HG03521 (cell line): Measurements from ENCODE around the gene MT1HL1.
"Not testable (repeated sequence)": the region's sequence is repeated elsewhere in the genome, so short reads cannot be mapped to it uniquely, and the experiment has no call there.

Experiments
- ATAC-seq: cut with Tn5 transposase; IDR thresholded peaks from one replicate; pipeline ENCODE4 v1.9.1; 2021; ENCODE audit warnings: mild to moderate bottlenecking, moderate library complexity; ENCODE audit not compliant: unreplicated experiment

The MT1HL1 gene

DNA sequence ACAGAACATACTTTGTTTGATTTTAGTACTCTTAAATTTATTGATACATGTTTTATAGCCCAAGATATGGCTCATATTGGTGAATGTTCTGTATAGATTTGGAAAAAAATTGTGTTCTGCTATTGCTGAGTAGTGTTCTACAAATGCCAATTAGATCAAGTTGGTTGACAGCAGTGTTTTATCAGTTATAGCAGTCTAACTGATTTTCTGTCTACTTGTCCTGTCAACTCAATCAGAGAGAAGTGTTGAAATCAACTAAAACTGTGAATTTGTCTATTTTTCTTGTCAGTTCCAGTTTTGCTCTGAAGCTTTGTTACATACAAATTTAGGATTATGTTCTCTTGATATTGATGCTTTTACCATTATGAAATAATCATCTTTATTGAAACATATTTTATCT is 14.7 kb upstream of the MT1HL1 start:
- ATAC-seq: no peak

DNA sequence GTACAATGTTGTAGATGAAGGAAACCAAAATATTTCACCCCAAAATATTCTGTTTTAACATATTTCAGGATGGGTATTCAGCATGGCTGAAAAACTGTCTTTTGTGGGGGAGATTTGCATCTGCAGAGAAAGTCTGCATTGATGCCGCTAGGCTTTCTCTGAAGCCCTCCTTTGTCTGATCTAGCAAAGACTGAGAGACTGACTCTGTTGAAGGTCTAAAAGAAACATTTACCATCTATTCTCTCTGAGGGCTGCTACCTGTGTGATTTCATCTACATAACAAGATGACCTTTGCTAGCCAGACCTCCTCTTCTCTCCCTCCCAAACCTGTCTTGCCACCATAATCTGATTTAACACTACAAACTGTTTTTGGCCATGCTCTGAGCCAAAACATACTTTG is 12.4 kb upstream of the MT1HL1 start:
- no peak for ATAC-seq

DNA sequence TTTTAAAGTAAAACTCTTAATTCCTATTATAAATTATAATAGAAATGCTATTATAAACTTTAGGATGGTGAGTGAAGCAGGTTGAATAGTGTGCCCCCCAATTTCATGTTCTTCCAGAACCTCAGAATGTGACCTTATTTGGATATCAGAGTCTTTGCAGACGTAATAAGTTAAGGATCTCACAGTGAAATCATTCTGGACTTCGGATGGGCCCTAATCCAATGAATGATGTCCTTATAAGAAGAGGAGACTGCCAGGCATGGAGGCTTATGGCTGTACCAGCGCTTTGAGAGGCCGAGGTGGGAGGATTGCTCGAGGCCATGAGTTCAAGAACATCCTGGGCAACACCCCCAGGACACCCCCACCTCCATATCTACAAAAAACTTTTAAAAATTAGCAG is 9.4 kb upstream of the MT1HL1 start:
- ATAC-seq: no peak

DNA sequence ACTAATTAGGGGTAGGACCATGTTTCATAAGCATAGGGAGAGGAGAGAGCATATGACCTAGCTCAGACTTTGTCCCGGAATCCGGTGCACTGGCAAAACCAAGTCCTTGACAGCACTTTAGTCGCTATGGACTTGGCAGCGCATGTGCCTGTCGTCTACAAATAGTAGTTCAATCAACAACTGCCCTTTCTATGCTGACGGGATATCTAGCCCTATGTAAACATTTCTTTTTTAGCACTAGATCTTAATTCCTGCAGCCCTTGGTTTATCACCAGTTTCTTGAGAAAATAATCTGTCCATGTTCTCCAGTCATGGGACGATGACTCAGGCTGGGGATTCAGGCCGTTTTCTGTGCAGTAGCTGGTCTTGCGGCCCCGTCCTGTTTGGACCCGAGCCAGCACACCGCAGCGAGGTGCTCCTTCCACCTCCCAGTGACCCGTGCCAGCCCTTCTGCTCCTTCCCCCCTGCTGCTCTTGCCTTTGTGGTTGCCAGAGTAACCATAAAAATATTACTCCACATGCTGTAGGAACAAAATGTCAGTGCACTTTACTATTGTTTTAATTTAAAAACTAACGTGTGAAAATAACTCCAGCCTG is 8.6 kb upstream of the MT1HL1 start:
- no peak for ATAC-seq

DNA sequence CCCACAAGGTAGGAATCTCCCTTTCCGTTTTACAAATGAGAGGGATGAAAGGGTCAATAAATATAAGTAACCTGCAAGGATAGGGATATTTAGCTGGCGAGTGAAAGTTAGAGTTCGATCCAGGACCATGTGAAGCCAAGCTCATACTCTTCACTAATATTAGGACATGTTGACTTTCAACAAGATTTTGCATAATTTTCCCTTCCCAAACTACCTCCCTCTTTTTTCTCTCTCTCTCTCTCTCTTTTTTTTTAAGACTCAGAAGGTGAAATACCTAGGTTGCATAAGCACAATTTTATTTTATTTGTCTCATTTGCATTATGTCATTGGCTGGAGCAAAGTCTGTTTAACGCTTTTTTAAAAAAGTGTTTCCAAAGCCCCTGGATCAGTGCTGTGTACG is 8.1 kb upstream of the MT1HL1 start:
- no peak for ATAC-seq

DNA sequence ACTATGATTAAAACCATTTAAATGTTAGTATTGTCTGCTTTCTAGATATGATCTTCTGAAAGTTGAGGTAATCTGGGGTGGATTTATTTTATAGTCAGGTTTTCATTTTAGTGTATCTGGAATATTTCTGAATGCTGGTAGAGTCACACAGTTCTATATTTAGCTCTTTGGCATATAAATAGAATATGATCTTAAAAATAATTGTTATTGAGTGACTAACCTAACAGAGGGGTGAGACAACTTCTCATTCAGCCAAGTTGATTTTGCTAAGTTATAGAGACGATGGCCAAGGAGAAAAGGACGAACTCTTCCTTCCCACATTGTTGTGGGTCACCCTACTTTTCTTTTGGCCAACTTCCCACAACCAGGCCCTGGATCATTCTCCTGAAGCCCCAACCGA is 7.2 kb upstream of the MT1HL1 start:
- ATAC-seq: no peak

DNA sequence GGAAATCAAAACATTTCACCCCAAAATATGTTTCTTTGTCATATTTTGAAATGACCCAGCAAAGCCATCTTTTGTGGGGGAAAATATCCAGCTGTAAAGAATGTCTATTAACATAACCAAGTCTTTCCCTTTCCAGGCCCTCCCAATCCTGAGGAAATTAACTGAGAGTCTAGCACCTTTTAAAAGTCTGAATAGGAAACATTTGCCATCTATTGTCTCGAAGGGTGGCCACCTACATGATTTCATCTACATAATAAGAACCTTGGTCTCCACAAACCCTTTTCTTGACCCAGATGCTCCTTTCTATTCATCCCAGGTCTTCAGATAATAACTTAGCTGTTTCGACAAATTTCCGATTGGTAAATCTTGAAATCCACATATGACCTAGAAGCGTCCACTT is 5.4 kb upstream of the MT1HL1 start:
- ATAC-seq: no peak

DNA sequence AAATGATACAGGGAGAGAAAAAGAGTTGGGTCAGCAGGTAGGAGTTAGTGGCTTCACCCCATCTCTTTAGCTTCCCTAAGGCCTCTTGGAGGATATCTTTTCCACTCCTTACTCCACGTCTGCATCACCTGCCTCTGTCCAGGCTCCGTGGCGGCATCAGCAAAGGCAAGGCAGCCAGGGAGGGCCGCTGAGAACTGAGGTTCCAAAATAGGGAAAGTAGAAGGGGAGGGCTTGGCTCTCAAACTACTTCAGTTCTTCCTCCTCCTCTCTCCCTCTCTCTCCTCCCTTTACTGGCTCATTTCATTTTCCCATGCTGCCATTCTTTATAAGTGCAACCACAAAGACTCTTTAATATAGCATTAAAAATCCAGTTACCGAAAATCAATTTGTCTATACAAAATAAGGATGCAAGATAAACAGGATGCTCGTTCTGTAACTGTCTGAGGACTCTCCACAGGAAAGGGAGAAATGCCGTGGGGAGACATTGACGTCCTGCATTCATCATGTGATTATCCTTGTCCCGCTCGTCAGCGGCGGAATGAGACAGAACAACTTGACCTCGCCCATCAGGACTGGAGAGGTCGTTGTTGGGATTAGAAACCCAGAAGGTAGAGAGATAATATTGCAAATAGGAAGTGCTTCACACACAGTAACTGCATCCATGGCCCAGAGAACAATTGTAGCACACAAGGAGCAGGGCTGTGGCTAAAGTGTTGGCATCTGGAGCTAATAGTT is 3.1 kb upstream of the MT1HL1 start:
- no peak for ATAC-seq

DNA sequence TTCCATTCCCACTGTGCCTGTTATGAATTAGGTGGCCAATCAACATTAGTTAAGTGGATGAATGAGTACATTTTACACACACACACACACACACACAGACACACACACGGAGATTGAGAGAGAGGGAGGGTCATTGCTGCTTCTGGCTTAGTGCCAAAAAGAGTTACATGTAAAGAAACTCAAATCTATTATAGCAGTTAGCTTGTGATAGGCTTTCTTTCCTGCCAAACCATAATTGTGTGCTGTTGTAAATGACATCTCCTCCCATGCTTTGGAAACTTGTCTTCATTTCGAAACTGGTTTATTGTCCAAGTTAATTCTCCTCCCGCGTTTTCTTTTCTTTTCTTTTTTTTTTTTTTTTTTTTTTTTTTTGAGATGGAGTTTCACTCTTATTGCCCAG is 1.4 kb upstream of the MT1HL1 start:
- no peak for ATAC-seq

DNA sequence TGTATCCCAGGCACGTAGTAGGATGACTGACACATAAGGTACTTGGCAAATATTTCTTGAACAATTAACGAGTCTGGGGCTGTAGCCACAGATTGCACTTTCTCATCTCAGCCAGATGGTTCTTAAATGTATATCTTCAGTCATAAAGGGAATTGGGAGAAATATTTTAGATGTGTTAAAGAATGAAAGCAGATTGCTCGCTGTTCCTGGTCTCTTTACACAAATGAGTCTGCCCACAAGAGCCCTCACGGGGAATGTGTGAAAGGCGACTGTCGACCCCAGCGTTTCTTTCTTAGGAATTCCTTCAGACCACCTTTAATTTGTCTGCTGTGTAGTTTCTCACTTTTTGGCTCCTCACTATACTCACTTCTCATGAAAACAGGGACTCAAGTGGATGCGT is 725 bp downstream of the MT1HL1 start:
- no peak for ATAC-seq

DNA sequence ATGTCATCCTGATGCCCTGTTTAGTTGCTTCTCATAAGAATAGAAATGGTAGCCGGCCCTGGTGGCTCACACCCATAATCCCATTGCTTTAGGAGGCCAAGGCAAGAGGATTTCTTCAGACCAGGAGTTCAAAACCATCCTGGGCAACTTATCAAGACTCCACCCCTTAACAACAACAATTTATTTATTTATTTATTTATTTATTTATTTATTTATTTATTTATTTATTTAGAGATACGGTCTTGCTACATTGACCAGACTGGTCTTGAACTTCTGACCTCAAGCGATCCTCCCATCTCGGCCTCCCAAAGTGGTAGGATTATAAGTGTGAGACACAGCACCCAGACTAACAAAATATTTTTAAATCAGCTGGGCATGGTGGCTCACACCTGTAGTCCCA is 4.0 kb downstream of the MT1HL1 start:
- no peak for ATAC-seq

DNA sequence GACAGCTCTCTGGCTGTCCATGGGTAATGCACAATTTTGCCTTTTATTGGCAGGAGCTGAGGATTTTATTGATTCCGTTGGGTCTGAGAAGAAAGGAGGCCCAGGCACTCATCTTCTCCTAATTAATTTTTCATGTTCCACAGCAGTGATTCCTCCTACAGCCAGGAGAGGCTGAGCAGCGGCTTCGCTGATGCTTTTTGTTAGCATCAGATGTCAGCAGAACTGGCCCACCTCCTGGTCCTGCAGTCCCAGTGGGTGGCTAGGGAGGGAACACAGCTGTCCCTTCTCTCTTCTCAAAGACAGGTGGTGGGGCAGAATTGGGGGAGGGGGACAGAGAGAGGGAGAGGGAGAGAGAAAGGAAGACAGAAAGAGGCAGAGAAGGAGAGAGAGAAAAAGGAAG is 5.7 kb downstream of the MT1HL1 start:
- ATAC-seq: no peak

DNA sequence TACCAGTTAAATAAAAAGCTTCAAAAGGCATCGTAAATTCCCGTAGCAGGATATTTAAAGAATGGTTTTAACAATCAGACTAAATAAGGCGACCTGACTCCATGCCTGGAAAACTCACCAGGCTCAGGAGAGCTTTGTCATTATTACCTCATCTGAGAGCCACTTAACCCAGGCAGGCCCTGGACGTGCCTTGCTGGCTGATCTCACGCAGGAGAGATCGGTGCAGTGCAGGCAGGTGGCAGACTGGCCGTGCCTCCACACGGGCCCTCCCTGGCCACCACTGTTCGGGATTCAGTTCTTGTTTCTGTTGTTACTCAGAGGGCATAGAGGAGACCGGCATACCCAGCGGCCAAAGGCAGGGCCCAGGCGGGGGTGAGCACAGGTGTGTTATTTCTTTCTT is 6.4 kb downstream of the MT1HL1 start:
- ATAC-seq: no peak

DNA sequence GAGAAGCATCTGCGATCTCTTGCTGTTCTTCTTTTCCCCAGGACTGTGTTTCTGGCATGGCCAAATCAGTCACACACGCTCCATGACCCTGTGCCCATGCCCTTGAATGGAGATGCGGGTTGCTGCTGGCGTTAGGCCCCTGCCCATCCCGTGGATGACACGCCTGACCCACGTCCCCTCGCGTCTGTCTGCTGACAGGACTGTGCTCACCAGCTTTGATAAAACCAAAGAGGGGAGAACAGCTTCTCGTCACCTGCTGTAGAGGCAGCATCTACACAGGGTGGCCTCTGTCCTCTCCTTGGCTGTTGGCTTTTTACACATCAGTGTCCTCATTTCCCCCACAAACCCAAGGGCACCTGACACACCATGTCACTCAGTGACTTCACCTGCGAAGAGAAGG is 6.9 kb downstream of the MT1HL1 start:
- no peak for ATAC-seq

DNA sequence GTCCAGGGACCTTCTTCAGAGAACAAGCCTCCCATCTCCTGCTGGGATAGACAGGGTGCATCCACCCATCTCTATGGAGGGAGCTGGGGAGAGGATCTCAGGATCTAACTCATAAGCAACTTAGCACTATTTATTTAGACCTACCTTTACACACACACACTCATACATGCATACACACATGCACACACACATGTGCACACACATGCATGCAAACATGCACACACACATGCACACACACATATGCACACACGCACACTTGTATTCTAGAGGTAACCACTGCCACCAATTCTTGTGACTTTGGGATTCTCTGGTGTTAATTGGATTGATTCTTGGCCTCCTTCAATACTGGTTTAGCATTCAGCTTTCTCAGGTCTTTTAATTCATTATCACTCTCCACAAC is 9.8 kb downstream of the MT1HL1 start:
- ATAC-seq: no peak

DNA sequence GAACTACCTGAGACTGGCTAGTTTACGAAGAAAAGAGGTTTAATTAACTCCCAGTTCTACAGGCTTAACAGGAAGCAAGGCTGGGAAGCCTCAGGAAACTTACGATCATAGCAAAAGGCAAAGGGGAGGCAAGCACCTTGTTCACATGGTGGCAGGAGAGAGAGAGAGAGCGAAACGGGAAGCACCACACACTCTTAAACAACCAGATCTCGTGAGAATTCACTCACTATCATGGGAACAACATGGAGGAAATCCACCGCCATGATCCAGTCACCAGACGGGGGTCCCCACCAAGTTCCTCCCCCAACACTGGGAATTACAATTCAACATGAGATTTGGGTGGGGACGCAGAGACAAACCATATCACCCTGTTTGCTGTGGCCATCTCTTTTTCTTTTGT is 11.8 kb downstream of the MT1HL1 start:
- no peak for ATAC-seq

DNA sequence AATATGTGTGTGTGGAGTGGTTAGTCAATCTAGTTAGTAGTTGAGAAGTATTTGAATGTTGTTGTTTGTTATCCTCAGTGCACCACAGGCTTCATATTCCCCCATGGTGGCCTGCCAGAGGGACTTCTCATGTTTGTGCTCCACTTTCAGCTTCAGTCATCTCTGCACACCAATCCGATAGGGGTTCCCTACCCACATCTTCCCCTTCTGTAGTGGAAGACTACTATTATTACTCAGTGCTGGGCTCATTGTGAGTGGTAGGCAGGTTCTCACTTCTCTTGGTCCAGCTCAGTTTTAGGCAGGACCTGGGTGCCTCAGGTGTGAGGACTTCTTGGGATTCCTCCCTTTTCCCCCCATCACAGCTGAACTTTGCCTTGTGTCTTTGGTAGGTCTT is 14.2 kb downstream of the MT1HL1 start:
- ATAC-seq: no peak

DNA sequence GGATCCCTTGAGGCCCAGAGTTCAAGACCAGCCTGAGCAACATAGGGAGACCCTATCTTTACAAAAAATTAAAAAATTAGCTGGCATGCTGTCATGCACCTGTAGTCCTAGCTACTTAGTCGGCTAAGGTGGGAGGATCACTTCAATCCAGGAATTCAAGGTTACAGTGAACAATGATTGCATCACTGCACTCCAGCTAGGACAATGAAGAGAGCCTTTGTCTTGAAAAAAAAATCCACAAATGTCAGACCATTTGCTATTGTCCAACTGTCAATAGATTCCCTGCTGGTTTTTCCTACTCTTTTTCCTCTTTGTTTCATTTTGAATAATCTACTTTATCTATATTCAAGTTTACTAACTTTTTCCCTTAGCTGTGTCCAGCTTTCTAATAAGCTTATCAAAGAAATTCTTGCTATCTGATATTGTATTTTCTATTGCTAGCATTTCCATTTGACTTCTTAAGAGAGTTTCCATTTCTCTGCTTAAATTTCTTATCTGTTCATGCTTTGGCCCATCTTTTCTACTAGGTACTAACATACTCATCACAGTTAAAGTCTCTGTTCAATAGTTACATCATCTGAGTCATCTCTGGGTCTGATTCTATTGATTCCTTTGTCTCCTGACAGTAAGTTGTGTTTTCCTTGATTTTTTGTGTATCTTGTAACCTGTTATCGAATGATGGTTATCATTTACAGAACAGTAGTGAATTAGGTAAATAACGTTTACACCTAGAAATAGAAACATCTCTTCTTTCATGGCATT is 14.8 kb downstream of the MT1HL1 start:
- ATAC-seq: no peak

DNA sequence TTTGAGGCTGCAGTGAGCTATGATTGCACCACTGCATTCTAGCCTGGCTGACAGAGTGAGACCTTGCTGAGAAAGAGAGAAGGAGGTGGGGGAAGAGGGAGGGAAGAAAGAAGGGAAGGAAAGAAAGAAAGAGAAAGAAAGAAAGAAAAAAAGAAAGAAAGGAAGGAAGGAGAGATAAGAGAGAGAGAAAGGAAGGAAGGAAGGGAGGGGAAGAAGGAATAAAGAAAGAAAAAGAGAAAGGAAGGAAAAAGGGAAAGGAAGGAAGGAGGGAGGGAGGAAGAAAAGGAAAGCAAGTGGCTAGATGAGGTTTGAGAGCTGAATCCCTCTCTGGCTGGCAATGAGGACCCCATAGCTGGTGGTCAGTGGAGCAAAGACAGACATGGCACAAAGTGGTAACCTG is 20.4 kb downstream of the MT1HL1 start:
- ATAC-seq: no peak

DNA sequence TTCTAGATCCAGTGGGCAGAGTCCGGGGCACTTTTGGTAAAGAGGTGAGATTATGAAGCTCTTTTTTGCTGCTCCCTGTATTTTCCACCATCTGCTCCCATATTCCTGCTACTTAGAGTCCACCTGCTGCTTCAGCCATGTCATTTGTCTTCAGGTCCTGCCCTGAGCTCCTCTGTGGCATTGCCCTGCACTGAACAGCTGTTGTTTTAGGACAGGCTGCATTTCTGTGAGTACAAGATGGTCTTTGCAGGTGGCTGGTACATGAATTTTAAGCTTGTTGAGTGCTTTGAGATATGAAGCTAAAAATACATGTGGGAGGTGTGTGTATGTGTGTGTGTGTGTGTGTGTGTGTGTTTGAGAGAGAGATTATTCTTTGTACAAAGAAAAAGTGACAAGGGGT is 21.9 kb downstream of the MT1HL1 start:
- ATAC-seq: no peak

DNA sequence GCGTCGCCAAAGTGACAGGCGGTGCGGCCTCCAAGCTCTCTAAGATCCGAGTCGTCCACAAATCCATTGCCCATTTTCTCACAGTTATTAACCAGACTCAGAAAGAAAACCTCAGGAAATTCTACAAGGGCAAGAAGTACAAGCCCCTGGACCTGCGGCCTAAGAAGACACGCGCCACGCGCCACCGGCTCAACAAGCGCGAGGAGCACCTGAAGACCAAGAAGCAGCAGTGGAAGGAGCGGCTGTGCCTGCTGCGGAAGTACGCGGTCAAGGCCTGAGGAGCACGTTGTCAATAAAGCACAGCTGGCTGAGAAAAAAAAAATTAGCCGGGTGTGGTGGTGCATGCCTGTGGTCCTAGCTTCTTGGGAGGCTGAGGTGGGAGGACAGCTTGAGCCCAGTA is 22.8 kb downstream of the MT1HL1 start:
- not testable (repeated sequence) for ATAC-seq

DNA sequence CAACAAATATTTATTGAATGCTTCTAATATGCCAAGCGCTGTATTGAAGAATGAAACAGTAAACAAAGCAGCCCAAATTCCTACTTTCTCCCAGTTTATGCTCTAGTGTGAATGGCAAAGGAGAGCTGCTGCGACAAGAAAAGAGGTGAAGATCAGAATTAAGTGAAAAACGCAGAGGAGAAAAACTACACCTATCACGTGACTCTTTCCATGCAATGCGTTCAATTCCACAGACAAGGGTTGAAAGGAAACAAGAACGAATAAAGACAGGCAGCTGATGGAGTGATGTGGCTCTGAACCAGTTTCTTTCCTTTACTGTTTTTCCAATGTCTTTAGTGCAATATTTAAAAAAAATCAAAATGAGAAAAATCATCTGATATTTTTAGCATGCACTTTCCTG is 23.6 kb downstream of the MT1HL1 start:
- no peak for ATAC-seq
